GM12891 (cell line): ENCODE results near the gene KPNB1.

Experiments used
- DNase-seq: peaks from one replicate; pipeline ENCODE4 v3.0.0; 2011; ENCODE audit warnings: low spot score; ENCODE audit not compliant: insufficient read length
- FAIRE-seq: peaks from 2 replicates; lab custom pipeline; 2011; peaks lifted over from hg19 to GRCh38; lab: Jason Lieb, UNC
- PAX5 ChIP-seq: IDR thresholded peaks from 2 replicates; pipeline ENCODE4 v1.6.1; 2011; ENCODE audit warnings: low read length, moderate library complexity, mild to moderate bottlenecking; ENCODE audit not compliant: insufficient read depth, severe bottlenecking
- POLR2A ChIP-seq: IDR thresholded peaks from 2 replicates; pipeline ENCODE4 v1.6.1; 2011; ENCODE audit warnings: low read depth, low read length, control low read depth
- POLR2AphosphoS5 ChIP-seq: IDR thresholded peaks from 2 replicates; pipeline ENCODE4 v1.6.1; 2011; ENCODE audit warnings: low read depth, low read length, control low read depth
- POU2F2 ChIP-seq: IDR thresholded peaks from 2 replicates; pipeline ENCODE4 v1.6.1; 2011; ENCODE audit warnings: low read depth, mild to moderate bottlenecking, control low read depth, low read length, moderate library complexity
- SPI1 ChIP-seq: IDR thresholded peaks from 2 replicates; pipeline ENCODE4 v1.6.1; 2011; ENCODE audit warnings: low read depth, low read length, control low read depth
- TAF1 ChIP-seq: IDR thresholded peaks from 2 replicates; pipeline ENCODE4 v1.6.1; 2011; ENCODE audit warnings: low read depth, low read length, control low read depth

KPNB1 gene

DNA sequence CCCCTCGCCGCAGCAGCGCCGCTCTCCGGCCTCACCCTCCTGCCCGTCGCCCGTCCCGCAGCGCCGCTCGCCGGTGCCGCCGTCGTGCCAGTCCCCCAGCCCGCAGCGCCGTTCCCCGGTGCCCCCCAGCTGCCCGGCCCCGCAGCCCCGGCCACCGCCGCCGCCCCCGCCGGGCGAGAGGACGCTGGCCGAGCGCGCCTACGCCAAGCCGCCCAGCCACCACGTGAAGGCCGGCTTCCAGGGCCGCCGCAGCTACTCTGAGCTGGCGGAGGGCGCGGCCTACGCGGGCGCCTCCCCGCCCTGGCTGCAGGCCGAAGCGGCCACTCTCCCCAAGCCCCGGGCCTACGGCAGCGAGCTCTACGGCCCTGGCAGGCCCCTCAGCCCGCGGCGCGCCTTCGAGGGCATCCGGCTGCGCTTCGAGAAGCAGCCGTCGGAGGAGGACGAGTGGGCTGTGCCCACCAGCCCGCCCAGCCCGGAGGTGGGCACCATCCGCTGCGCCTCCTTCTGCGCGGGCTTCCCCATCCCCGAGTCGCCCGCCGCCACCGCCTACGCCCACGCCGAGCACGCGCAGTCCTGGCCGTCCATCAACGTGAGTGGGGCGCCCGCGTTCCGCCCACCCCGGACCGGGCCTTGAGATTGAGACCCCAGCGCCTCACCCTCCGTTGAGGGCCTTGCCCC is 59.3 kb downstream of the KPNB1 start:
- FAIRE-seq (no peak), DNase-seq (no peak)
- TF ChIP-seq POLR2A: no peak
- TF ChIP-seq SPI1: no peak
- no peak for TF ChIP-seq PAX5
- no peak for TF ChIP-seq POU2F2
- TF ChIP-seq POLR2AphosphoS5: no peak
- no peak for TF ChIP-seq TAF1

DNA sequence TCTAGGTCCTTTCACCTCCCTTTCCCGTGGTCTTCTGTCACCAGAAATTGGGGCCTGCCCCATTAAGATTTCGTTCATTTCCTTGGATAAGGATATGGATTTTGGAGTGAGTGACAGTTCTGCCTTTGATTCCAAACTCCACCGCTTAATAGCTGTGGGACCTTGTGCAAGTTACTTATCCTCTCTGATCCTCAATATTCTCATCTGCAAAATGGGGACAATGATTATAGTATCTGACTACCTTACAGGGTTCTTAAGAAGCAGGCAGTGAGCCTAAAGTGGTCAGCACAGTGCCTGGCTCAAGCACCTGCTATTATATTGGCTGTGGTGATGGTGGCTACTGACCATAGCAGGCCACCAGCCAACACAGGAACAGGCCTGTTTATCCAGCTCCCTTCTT is 59.9 kb downstream of the KPNB1 start:
- no peak for FAIRE-seq
- no peak for DNase-seq
- TF ChIP-seq POU2F2 (no peak), TAF1 (no peak), POLR2A (no peak), POLR2AphosphoS5 (no peak), SPI1 (no peak), PAX5 (no peak)

DNA sequence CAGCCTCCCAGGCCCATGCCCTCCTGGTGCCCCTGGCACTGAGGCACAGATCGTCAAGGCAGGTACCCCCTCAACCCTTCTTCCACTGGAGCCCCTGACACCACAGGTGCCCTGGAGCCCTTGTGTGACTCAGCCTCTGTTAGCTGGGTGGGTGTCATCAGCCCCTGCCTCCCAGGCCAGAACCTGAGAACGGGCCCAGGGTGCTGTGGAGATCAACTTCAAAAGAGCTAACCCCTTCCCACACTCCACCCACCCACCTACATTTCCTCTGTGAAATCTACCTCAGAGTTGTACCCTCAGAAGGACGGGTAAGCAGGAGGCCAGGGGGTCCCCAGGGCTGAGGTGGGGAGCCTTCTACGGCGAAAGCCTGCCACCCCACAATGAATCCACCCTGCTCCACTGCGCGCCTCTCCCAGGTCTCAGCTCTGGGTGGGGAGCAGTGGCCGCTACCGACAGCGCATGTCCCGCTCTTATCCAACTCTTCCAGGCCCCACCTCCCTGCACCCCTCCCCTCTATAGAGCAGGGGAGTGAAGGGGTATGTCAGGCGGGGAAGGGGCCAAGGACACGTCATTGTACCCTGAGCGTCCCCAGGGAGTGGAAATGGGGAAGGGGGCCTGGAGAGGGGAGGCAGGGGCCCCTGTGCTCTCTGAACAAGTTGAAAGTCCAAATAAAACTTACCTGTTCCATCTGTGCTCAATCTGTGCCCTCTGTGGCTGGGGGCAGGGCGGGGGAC is 61.8 kb downstream of the KPNB1 start:
- FAIRE-seq (no peak), DNase-seq (no peak)
- TF ChIP-seq SPI1 (no peak), POU2F2 (no peak), POLR2A (no peak), TAF1 (no peak), PAX5 (no peak), POLR2AphosphoS5 (no peak)

DNA sequence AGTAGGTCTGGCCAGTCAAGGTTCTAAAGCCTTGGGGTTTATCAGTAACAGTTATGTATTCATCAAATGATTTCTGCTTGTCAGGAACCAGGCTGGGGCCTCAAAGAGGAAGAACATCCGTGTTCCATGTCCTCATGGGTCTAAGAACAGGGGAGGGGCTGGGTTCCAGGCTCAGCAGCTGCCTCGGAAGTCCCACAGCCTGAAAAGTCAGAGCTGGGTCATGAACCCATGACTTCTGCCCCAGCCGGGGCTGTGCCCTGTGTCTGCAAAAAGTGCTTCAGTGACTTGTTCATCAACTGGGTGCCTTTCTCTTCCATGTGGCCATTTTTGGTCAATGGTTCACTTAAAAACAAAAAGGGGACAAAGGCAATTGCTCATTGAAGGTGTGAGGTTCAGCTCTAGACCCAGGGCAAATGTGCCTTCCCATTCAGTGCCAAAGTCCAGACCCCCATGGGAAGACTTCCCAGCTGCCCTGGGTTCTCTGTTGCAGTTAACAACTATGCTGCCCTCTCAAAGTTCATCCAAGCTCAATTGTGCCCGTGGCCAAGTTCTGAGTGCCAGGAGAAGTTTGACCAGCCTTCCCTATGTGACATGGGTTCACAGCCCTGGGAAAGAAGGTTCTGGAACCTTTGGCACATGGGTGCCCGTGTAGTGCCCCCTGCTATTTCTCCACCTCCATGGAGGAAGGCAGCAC is 62.8 kb downstream of the KPNB1 start:
- FAIRE-seq: no peak
- DNase-seq: no peak
- TF ChIP-seq SPI1 (no peak), TAF1 (no peak), POLR2A (no peak)

DNA sequence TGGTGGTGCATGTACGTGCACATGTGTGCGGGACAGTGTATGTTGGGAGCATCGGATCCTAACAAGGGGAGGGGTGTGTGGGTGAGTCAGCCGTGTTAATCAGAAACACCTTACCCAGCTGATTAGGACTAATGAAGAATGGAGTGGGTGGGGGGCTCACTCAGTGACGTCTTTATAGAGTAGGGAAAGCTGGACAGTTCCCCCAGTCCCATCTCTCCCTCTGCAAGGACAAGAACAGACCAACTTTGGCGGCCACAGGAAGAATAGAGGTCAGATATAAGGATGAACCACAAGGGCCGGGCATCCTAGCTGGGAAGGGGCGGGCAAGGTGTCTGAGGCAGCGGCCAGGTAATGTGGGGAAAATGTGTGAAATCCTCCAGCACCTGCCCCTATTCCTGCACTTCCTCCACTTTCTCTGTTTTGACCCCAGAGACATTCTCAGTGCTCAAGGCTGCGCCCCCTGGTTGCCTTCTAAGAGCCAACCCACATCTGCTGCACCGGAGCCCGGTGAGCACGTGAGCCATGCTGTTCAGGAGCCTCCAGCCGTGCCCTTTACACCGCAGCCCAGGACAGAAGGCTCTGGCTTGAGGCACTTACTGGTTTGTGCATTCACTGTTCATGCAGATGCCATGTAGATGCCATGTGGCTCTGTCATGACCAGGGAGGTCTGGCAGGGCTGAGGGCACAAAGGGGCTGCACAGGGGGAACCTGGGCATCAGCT is 64.4 kb downstream of the KPNB1 start:
- DNase-seq (no peak), FAIRE-seq (peak; percentile 5)

DNA sequence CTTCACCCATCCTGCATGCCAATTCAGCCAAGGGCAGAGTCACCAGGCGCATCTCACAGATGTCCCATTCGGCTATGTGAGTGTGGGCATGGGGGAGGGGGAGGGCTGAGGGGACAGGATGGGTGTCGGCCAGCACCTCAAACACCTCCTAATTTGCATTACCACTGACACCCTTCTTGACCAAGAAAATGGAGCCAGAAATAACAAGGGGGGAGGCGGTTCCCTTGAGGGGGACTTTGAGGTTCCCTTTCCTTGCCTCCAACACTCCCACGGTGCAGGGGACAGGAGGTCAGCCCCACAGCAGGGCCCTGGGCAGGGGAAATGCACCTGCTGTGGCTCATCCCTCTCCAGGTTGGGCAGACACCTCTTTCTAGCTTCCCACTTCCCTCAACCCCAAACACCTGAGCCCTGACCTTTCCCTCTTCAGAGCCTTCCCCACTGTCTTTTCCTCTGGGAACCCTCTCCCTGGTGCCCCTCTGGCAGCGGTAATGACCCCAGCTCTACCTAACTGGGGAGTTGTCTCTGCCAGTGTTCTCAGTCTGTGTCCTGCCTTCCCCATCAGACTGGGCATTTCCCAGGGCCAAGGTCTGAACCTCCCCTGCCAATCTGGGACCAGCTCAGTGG is 65.2 kb downstream of the KPNB1 start:
- FAIRE-seq (peak; percentile 26), DNase-seq (no peak)
- TF ChIP-seq PAX5 (no peak), SPI1 (no peak), POU2F2 (peak; percentile 52; the same call in 1 of the 2 replicates)

More for the DNA sequence above, 64.4 kb downstream of the KPNB1 start:
- no peak for TF ChIP-seq TAF1
- TF ChIP-seq POU2F2: no peak
- no peak for TF ChIP-seq POLR2A

DNA sequence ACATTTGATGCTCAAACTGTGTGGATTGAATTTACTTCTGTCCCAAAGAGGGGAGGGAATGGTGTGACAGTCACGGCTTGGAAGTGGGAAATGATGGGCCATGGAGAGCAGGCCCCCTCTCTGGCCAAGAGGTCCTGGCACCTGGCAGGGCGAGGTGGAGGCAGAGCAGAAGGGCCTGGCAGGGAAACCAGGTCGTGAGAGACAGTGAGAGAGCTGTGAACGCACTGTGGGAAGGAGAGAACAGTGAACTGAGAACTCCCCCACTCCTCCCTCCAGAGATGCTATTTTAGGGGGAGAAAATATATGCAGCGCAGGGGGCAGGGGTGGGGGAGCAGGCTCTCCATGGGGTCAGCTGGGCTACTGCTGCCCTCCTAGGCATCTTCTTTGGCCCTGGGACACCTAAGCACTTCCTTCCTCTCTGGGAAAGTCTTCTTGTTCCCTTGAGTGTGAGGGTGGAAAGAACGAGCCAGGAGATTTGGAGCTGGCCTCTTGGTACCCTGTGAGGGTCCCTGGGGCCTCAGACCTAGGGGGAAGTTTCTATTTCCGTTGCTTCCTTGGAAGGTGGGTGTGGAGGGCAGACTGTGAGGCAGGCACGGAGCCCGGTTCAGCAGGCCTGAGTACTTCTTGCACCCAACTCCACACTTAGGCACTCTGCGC is 66.1 kb downstream of the KPNB1 start:
- TF ChIP-seq POLR2A (no peak), PAX5 (no peak), SPI1 (no peak), POLR2AphosphoS5 (no peak), POU2F2 (no peak), TAF1 (no peak)
- FAIRE-seq (no peak), DNase-seq (no peak)

DNA sequence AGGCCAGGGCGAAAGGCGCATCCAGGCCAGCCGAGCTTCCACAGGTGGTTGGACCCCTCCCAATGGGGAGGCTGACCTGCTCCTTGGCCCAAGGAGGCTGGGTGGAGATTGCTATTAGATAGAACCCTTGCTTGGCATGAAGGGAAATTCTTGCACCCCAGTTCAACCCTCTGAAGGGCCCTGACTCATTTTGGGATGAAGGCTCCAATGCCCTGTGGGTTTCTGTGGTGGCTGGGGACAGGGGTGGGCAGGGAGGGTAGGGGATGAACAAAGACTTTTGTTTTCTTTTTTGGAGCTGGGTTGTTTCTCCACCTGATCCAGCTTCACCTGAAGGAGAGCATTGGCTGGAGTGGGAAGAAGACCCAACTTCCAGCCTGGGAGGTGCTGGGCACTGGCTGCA is 66.7 kb downstream of the KPNB1 start:
- TF ChIP-seq PAX5: no peak
- no peak for TF ChIP-seq POLR2A
- no peak for TF ChIP-seq POLR2AphosphoS5
- no peak for TF ChIP-seq TAF1
- no peak for TF ChIP-seq POU2F2
- TF ChIP-seq SPI1: no peak
- no peak for FAIRE-seq
- no peak for DNase-seq

DNA sequence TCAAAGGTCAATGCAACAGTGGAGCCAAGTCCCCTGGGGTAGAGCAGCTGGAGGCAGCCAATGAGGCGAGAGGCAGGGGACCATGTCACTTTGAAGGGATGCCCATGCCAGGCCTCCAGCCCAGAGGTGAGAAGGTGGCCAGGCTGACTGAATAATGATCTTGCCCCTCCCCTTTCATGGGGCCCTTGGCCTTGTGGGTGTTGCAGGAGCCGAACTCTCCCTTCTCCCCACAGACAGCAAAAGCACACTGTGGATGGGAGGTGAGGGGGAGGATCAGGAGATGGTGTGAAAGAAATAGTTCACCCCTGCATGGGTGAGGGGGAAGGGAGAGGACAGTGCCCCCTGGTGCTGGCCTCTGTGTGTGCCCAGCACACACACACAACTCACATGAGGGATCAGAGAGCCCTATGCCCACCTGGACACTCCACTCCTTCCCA is 67.6 kb downstream of the KPNB1 start:
- DNase-seq (no peak), FAIRE-seq (no peak)
- TF ChIP-seq SPI1: no peak
- no peak for TF ChIP-seq POLR2AphosphoS5
- TF ChIP-seq POU2F2: no peak
- no peak for TF ChIP-seq POLR2A
- no peak for TF ChIP-seq PAX5
- TF ChIP-seq TAF1: no peak
